22Rv1 (cell line): ENCODE measurements around the gene MRPL38.
"Not testable (repeated sequence)": the region's sequence is repeated elsewhere in the genome, so short reads cannot be mapped to it uniquely, and the experiment has no call there.

Experiments used
- H3K27ac ChIP-seq: fragments of 450-650 bp; 2 replicates; pipeline ENCODE4 v1.5.1; 2017
- CTCF ChIP-seq: fragments of 450-650 bp; IDR thresholded peaks from 2 replicates; pipeline ENCODE4 v1.5.1; 2017; ENCODE audit warnings: mild to moderate bottlenecking
- ZFX ChIP-seq: fragments of 450-650 bp; IDR thresholded peaks from 2 replicates; pipeline ENCODE4 v1.6.1; 2017; ENCODE audit warnings: antibody characterized with exemption, borderline replicate concordance

The MRPL38 gene

GRCh38 chr17:75864448-75864871 lies 40.2 kb downstream of the MRPL38 start:
- no peak overlapping the region for H3K27ac ChIP-seq
- no peak for TF ChIP-seq CTCF

- no peak overlapping the region for H3K27ac ChIP-seq
- TF ChIP-seq CTCF, result no peak
- TF ChIP-seq ZFX, result no peak
Measured at GRCh38 chr17:75861927-75862317, 42.8 kb downstream of the MRPL38 start.

GRCh38 chr17:75859358-75859757 lies 45.3 kb downstream of the MRPL38 start:
- not testable (repeated sequence) for H3K27ac ChIP-seq

- TF ChIP-seq ZFX (no peak), CTCF (peak; percentile 60)
- H3K27ac ChIP-seq, result peak overlapping the region; percentile 55
Measured at GRCh38 chr17:75856062-75856756, 48.5 kb downstream of the MRPL38 start.

GRCh38 chr17:75855310-75856061 lies 49.2 kb downstream of the MRPL38 start, which contains the start of gene WBP2:
Gene WBP2, minus strand, starts transcription at chr17:75855335. Its CDS starts 38 bp downstream, at chr17:75855297.
- H3K27ac ChIP-seq, result peak within 1 kb of the TSS; percentile 55
- no peak for TF ChIP-seq ZFX

GRCh38 chr17:75854881-75855309 lies 49.8 kb downstream of the MRPL38 start:
- TF ChIP-seq ZFX (no peak), CTCF (no peak)
- peak overlapping the region; percentile 54 for H3K27ac ChIP-seq

GRCh38 chr17:75854101-75854748 lies 50.5 kb downstream of the MRPL38 start:
- H3K27ac ChIP-seq, result peak overlapping the region; percentile 54
- TF ChIP-seq ZFX (no peak), CTCF (no peak)

- no peak overlapping the region for H3K27ac ChIP-seq
- TF ChIP-seq CTCF (no peak), ZFX (no peak)
Measured at GRCh38 chr17:75853433-75853832, 51.3 kb downstream of the MRPL38 start.

- not testable (repeated sequence) for H3K27ac ChIP-seq
Measured at GRCh38 chr17:75851693-75851991, 53.0 kb downstream of the MRPL38 start.
